GDM1 (cell line): ENCODE measurements around the gene PEX26.
"Not testable (repeated sequence)": the region's sequence is repeated elsewhere in the genome, so short reads cannot be mapped to it uniquely, and the experiment has no call there.

Source experiments
- DNase-seq: peaks from one replicate; lab custom pipeline; 2025; lab: John Stamatoyannopoulos, UW

Gene PEX26

GRCh38 chr22:18096823-18097222 is 19.0 kb downstream of the PEX26 start:
- DNase-seq = peak; percentile 58

DNA sequence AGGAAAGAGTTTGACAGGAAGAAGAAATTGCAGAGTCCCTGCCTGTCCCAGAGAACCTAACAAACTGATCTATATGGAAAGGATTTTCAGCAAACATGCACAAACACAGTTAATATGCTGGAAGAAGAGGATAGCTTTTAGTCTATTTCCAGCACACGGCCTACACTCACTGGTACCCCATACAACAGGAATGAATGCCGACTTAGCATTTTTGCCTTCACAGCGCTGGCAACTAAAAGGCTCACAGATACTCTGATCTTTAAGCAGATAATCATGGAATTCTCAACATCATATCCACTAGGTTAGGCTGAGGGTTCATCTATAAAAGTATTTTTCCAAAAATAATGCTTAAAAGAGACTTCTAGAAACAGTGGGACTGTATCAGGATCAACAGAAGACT is 23.0 kb downstream of the PEX26 start:
- no peak for DNase-seq

DNA sequence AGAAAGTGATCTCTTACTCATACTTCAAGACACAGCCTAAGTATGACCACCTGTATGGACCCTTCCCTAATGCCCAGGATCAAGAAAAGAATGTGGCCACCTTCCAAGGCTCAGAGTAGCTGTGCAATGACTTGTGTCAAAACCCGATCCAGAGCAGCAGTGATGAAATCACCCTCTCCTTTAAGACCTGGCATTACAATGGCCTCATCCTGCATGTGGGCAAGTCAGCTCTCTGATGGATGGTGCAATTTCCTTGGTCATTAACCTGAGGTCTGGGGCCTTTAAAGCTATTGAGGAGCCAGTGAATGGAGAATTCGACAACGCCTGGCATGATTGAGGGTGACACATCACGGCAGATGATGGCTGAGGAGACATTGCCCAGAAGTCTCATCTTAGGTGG is 23.7 kb downstream of the PEX26 start:
- no peak for DNase-seq

GRCh38 chr22:18103527-18104269 is 25.9 kb downstream of the PEX26 start:
- DNase-seq = no peak

DNA sequence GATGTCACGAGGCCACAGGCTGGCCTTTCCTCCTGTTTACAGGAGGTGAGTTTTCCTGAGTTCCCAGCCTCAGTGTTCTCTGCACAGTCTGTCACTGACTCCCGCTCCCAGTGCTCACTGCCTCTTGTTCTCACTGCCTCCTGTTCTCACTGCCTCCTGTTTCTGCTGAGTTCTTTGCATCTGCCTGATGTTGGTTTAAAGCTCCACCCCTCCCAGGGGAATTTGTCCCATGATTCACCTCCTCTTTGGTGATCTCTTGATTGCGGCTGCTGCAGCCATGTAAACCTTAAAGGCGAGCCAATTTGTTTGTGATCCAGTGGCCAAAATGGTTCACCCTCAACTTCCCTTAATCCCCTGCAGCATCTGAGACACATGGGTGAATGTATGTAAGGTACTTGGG is 26.8 kb downstream of the PEX26 start:
- no peak for DNase-seq

DNA sequence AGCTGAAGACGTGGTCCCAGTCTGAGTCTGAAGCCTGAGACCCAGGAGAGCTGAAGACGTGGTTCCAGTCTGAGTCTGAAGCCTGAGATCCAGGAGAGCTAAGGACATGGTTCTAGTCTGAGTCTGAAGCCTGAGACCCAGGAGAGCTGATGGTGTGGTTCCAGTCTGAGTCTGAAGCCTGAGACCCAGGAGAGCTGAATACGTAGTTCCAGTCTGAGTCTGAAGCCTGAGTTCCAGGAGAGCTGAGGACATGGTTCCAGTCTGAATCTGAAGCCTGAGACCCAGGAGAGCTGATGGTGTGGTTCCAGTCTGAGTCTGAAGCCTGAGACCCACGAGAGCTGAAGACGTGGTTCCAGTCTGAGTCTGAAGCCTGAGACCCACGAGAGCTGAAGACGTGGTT is 28.2 kb downstream of the PEX26 start:
- DNase-seq = not testable (repeated sequence)

DNA sequence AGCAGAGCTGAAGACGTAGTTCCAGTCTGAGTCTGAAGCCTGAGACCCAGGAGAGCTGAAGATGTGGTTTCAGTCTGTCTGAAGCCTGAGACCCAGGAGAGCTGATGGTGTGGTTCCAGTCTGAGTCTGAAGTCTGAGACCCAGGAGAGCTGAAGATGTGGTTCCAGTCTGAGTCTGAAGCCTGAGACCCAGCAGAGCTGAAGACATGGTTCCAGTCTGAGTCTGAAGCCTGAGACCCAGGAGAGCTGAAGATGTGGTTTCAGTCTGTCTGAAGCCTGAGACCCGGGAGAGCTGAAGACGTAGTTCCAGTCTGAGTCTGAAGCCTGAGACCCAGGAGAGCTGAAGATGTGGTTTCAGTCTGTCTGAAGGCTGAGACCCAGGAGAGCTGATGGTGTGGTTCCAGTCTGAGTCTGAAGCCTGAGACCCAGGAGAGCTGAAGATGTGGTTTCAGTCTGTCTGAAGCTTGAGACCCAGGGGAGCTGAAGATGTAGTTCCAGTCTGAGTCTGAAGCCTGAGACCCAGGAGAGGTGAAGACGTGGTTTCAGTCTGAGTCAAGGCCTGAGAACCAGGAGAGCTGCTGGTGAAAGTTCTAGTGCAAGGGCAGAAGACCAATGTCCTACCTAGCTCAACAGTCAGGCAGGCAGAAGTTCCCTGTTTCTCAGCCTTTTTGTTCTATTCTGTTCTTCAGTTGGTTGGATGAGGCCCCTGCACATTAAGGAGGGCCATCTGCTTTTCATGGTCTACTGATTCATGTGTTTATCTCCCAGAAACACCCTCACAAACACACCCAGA is 29.0 kb downstream of the PEX26 start:
- DNase-seq = not testable (repeated sequence)

- DNase-seq = no peak
Observed at GRCh38 chr22:18108187-18108586, 30.4 kb downstream of the PEX26 start.

DNA sequence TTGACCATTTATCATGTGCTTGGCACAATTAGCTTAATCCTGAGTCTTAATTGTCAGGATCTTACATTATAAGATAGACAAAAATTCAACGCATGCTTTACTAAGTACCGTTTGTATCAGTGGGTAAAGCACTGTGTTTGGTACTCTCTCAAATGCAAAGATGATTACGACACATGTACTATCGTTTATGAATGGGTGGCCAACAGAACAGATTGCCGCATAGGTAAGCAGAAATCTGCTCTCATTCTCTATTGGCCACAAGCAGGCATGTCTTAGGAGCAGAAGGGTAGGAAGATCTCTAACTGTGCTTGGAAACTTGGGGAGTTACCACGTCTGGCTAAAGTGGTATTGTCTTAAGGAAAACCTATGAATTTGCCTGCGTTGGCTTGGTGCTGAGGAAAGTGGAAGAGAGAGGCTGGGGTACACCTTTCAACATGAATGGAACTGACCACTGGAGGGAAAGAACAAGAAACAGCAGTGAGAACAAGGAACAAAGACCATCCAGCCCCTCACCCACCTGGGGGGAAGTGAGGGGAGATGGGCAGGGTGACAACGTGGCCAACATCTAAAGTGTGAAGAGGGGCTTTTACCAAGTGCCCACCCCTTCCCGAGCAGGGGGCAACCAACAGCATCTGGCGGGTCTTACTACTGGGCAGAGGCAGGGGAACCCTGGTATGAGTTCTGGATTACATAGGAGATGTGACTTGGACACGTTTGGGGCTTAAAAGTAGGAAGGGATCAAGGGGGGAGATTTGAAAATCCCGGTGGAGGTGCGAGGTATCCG is 31.8 kb downstream of the PEX26 start:
- no peak for DNase-seq

DNA sequence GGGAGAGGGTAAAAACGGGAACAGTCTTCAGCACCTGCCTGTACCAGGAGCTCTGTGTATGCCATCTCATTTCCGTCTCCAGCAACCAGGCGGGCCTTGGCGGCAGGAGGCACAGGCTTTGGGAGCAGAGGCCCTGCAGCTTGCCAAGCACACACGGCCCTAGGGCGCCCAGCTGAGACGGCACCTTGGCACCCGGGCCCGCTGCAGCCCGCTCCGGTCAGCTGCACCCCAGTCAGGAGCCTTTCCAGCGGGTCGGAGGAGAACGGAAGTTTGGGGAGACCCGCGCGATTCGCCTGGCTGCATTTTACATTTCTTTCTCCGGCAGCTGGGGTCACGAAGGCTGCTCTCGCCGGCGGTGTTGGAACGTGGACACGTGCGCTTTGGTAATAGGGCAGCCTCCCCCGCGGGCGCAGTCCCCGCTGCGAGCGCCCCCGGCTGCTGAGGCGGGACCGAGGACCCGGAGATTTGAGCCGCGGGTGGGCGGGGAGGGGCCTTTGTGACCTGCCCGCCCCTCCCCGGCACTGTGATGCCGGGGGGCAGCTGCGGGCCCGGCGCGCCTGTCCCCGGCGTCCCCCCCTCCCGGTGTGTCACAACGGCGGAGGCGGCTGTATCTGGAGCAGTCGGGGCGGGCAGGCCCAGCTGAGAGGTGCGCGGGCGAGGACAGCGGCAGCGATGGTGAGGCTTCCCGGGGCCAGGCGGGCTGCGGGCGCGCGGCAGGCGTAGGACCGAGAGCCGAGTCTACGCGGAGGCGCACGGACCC is 32.6 kb downstream of the PEX26 start, which contains the start of gene TUBA8:
Gene TUBA8 (plus strand): TSS at position 616 of the 760 bp plus-strand sequence. CDS start 57 bp downstream, at position 673.
- no peak for DNase-seq

- no peak for DNase-seq
Observed at GRCh38 chr22:18110954-18111758, 33.4 kb downstream of the PEX26 start.

- no peak for DNase-seq
Observed at GRCh38 chr22:18111759-18112330, 34.1 kb downstream of the PEX26 start.

DNA sequence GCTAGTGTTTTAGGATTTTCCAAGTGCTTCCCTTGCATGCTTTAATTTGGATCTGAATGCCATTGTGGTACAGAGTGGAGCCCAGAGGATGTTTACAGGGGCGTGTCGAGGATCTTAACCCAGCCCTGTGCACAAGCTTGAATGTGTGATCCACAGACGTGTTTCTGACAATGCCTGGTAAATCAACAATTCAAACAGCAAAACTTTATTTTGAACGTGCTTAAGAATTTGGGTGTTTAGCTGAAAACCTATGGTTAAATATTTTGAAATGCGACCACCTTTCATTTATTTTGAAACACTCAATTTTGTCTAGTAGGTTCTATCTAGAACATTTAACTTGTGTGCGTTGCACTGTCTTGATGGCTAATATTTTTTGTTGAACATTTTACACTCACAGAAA is 34.6 kb downstream of the PEX26 start:
- DNase-seq = no peak

DNA sequence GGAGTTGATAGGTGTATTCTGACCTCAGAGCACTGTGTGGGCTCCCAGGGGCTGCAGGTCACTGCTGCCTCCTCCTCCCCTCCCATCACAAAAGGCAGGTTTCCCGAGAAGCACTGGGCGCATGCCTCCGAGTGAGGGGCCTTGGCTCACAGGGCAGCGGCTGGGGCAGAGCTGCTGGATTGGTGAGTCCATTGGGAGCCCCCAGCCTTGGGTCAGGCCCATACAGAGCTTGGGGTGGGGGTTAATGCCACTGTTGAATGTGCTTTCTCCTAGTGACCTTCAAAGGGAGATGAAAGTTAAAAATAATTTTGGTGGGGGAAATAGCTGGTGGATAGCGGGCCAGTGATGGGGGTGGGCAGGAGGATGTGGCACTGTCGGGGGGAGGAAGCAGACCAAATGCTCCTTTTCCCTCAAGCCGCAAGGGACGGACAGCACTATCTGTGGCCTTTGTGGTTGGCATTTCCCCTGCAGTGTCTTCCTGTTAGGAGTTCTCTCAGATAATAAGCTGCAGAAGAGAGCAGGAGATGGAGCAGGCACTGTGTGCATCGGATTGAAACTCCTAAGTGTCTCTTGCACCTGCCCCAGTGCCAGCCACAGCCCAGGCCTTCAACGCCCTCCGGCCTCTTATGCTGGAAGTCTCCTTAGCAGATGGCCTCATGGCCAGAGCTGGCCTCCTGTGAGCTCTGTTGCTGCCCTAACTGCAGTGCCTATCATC is 36.0 kb downstream of the PEX26 start:
- DNase-seq = peak; percentile 83

DNA sequence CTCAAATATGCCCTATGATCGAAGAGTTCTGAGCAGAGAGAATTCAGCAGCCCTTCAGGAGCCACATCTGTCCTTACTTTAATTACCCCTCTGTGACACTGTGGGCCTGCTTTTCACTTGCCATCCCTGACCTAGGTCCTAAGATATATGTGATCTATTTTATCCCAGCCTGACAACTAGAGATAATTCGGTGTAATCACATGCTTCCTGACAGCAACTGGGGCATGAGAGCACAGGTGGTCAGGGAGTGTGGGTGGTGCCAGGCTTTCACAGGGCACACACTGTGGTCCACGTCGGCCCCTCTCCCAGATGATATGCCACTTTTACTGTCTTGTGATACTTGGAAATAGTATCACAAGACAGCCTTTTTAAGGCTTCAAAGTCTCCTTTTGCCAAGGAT is 36.7 kb downstream of the PEX26 start:
- DNase-seq = no peak

GRCh38 chr22:18114976-18115652 is 37.3 kb downstream of the PEX26 start:
- no peak for DNase-seq

- DNase-seq = no peak
Observed at GRCh38 chr22:18115906-18116371, 38.1 kb downstream of the PEX26 start.

- no peak for DNase-seq
Observed at GRCh38 chr22:18116634-18117033, 38.8 kb downstream of the PEX26 start.

DNA sequence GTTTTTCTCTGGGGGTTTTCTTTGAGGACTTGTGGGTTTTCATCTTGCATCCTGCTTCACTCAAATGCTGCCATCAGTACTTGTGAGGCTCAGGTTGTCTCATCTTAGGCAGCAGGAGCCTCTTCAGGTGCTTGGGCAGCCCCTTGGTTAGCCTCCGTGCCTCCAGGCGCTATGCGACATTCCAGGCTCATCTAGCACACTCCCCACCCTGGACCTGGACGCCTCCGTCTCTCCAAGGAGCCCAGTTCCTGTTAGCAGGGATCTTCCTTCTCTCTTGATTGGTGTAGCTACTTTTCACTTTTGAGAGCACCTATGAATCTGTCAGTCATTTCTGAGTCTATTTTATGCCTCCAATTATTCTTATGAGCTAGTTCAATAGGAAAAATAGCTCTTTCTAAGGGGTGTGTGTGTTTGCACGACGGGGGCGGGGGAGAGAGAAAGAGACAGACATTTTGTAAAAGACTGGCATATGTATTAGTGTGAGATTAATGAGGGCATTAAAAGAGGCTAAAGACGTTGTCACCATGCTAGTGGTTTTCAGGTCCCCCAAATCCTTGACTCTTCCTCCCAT is 40.6 kb downstream of the PEX26 start:
- no peak for DNase-seq
